Tibial artery (tissue), 4 donors: Measurements from ENCODE around the gene FAM236B.
"Not testable (repeated sequence)": the region's sequence is repeated elsewhere in the genome, so short reads cannot be mapped to it uniquely, and the experiment has no call there.

ENCODE experiments used
- DNase-seq, 2 donors: peaks; one replicate each; pipeline ENCODE4 v3.0.0-alpha.2; 2019
- H3K27ac ChIP-seq, 2 donors: fragments of 200-600 bp; sonication (generic) in 1 of 2; 1 replicate in 1 of 2; 2 replicates in 1 of 2; pipeline ENCODE4 v1.5.1; 2018 to 2019; ENCODE audit warnings: mild to moderate bottlenecking in 1 of 2
- H3K27me3 ChIP-seq, 2 donors: fragments of 200-600 bp; sonication (generic) in 1 of 2; one replicate each; pipeline versions ENCODE4 v1.5.1 to v1.6.0; 2016 to 2019
- H3K36me3 ChIP-seq, 3 donors: fragments of 200-600 bp; sonication (generic) in 2 of 3; one replicate each; pipeline ENCODE4 v1.5.1; 2016 to 2019; ENCODE audit warnings: mild to moderate bottlenecking in 2 of 3
- H3K4me1 ChIP-seq, 4 donors: fragments of 200-600 bp; sonication (generic) in 2 of 4; 1 replicate in 3 of 4; 2 replicates in 1 of 4; pipeline ENCODE4 v1.5.1; 2016 to 2019
- H3K4me3 ChIP-seq, 2 donors: fragments of 200-600 bp; sonication (generic) in 1 of 2; 1 replicate in 1 of 2; 2 replicates in 1 of 2; pipeline ENCODE4 v1.5.1; 2018 to 2019; ENCODE audit warnings: mild to moderate bottlenecking in 2 of 2
- H3K9me3 ChIP-seq, 3 donors: fragments of 200-600 bp; sonication (generic) in 1 of 3; one replicate each; pipeline ENCODE4 v1.5.1; 2016 to 2019
- intact Hi-C: fragments of 100-400 bp; cut with DNase I; formaldehyde crosslinking; loops from one replicate; pipeline ENCODE4 v1.15.0; 2023; ENCODE audit warnings: low total_unique reads
- TF ChIP-seq, protein P1 (sequence below), 2 experiments: fragments of 200-600 bp in 1 of 2; fragments of 450-650 bp in 1 of 2; IDR thresholded peaks; one replicate each; pipeline ENCODE4 v1.5.1; 2017 to 2019; ENCODE audit warnings: antibody characterized with exemption in 2 of 2, mild to moderate bottlenecking in 1 of 2, moderate library complexity in 1 of 2

Gene FAM236B

DNA sequence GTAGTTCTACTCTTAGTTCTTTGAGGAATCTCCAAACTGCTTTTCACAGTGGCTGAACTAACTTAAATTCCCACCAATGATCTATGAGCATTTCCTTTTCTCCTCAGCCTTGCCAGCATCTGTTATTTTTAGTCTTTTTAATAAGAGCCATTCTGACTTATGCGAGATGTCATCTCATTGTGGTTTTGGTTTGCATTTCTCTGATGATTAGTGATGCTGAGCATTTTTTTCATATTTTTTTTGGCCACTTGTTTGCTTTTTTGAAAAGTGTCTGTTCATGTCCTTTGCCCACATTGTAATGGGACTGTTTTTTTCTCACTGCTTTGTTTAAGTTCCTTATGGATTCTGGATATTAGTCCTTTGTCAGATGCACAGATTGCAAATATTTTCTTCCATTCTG lies 46.9 kb downstream of the FAM236B start:
- H3K27ac ChIP-seq: no peak overlapping the region
- H3K4me3 ChIP-seq: no peak overlapping the region
- H3K27me3 ChIP-seq: no peaks in the 10 kb centered on the region
- DNase-seq: no peak
- no peaks in the 10 kb centered on the region for H3K4me1 ChIP-seq
- no peaks in the 10 kb centered on the region for H3K9me3 ChIP-seq
- TF ChIP-seq, protein P1, sequence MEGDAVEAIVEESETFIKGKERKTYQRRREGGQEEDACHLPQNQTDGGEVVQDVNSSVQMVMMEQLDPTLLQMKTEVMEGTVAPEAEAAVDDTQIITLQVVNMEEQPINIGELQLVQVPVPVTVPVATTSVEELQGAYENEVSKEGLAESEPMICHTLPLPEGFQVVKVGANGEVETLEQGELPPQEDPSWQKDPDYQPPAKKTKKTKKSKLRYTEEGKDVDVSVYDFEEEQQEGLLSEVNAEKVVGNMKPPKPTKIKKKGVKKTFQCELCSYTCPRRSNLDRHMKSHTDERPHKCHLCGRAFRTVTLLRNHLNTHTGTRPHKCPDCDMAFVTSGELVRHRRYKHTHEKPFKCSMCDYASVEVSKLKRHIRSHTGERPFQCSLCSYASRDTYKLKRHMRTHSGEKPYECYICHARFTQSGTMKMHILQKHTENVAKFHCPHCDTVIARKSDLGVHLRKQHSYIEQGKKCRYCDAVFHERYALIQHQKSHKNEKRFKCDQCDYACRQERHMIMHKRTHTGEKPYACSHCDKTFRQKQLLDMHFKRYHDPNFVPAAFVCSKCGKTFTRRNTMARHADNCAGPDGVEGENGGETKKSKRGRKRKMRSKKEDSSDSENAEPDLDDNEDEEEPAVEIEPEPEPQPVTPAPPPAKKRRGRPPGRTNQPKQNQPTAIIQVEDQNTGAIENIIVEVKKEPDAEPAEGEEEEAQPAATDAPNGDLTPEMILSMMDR (IDR thresholded peaks at IDR 0.05): no peak
- intact Hi-C loops: no loop called here
- no peaks in the 10 kb centered on the region for H3K36me3 ChIP-seq

DNA sequence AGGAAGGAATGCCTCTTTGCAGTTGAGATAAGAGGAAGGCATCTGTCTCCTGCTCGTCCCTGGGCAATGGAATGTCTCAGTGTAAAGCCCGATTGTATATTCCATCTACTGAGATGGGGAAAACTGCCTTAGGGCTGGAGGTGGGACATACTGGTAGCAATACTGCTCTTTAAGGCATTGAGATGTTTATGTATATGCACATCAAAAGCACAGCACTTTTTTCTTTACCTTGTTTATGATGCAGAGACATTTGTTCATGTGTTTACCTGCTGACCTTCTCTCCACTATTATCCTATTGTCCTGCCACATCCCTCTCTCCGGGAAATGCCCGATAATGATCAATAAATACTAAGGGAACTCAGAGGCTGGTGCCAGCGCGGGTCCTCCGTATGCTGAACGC lies 48.8 kb downstream of the FAM236B start:
- H3K4me1 ChIP-seq, H3K27me3 ChIP-seq, intact Hi-C loops, H3K36me3 ChIP-seq, H3K27ac ChIP-seq, H3K4me3 ChIP-seq, DNase-seq, H3K9me3 ChIP-seq: not testable (repeated sequence)
